Hematopoietic multipotent progenitor cell treated with erythropoietin and hydrocortisone succinate and interleukin-3 and kit ligand, for 15 days (in vitro differentiated cells): ENCODE results near the gene TMEM63A.
"Not testable (repeated sequence)": the region's sequence is repeated elsewhere in the genome, so short reads cannot be mapped to it uniquely, and the experiment has no call there.

Experiments used
- DNase-seq: peaks from one replicate; pipeline ENCODE4 v3.0.0-alpha.2; 2015; ENCODE audit warnings: low spot score

TMEM63A gene

DNA sequence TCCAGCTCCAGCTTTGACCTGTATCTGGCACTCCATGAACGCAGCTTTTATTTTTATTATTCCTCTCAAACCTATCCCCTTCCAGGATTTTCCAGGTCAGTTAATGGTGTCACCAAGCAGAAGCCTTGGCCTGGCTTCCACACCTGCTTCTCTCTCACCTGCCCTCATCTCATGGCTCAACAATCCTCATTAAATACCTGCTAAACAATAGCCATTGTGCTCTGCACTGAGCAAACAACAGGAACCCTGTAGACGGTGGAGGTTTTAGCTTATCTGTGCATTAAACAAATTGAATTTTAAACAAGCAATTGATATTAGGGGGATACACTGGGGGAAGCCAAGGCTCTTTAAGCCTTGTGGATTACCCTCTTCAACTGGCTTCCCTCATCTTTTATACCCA, 26.6 kb upstream of the TMEM63A start:
- no peak for DNase-seq

DNA sequence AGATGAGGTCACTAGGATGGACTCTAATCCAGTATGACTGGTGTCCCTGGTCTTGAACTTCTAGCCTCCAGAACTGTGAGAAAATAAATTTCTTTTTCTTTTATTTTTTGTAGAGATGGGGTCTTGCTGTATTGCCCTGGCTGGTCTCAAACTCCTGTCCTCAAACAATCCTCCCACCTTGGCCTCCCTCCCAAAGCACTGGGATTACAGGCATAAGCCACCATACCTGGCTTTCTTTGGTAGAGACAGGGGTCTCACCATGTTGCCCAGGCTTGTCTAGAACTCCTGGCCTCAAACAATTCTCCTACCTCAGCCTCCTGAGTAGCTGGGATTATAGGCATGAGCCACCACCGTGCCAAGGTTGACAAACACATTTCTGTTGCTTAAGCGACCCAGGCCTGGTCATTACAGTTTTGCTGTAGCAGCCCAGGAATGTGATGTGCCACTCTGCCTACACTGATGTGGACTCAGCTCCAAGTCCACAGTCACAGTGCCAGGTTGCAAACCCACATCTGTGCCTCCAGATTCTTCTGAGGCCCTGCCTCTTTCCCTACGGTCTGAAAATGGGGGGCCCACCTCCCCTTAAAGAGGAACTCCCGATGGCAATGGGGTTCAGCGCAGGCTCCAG, 25.9 kb upstream of the TMEM63A start:
- DNase-seq: no peak

DNA sequence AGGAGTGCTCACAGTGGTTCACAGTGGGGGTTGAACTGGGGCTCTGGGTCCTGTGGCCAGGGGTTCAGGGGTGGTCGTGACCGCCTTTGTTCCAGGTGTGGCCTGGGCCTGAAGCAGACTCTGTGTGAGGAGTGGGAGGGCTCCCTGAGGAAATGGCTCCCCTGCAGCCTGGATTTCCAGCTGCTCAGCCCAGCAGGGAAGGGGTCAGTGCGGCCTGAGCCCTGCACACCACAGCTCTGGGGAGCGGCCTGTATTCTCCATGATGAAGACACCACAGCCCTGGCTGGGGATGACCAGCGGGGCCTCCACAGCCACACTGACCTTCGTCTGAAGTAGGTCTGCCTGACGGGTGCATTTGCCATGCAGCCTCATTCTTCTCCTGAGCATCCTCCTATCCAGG, 25.2 kb upstream of the TMEM63A start:
- DNase-seq: no peak

DNA sequence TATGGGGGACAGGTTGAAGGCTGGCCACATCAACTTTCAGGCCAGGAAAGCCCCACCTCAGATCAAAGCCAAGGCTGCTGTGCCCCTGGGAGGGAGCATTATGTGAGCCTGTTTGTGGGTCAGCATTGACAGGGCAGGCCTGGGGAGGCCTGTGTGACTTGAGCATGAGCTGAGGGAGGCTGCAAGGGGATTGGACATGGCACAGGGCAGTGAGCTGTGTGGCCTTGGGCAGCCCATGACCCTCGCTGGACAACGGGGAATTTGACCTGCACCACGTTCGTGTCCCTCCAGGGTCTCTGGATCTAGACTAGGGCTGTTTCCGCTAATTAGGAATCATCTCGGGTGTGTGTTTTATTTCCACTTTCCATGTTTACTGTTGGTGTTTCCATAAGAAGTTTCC, 24.3 kb upstream of the TMEM63A start:
- DNase-seq: no peak

DNA sequence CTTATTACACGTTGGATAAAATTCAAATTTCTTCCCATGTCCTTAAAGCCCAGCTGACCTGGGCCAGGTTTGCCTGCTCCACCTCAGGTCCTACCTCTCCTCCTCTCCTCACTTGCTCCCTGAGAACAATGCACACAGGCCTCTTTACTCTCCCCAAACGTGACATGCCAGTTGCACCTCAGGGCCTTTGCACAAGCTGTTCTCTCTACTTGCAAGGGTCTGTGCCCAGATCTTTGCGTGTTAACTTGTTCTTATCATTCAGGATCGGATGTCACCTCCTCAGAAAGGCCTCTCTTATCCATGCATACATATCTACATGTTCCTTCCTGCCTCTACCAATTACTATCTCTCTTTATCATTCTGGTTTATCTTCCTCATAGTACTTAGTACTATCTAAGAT, 21.4 kb upstream of the TMEM63A start:
- DNase-seq: no peak

DNA sequence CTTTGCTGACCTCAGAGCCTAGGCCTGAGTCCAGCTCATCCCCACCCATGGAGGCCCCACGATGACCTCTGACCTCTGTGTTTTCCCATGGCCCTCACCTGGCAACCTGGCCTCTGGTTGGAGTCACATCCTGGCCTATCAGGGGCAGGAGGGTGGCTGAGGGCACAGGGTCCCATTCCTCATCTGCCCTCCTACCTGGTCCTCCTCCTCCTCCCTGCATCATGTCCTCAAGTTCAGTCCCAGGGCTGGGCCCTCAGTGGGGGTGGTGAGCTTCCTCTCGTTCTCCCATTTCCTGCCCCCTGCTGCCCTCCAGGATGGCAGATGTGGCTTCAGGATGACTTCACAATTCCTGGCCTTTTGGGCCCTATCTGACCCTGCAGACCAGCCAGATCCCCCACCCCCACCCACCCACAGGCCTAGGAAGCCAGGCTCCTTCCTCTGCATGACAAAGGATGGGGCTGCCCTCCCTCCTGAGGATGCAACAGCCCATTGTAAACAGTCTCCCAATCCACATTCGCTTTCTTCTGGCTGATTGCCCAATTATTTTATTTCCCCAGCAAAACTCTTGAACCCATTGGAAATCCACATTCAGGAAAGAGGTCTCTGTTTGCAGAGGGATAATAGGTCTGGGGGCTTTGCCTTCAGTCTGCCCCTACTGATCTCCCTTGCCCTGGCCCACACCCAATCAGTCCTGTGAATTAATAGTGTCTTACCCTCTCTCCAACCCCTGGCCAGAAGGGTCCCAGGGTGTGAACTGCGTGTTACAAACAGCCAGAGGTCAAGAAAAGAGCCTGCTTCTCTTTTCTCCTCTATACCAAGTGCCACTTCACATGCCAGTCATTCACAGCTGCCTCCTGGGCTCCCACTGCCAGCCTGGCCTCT, 17.1 kb upstream of the TMEM63A start:
- no peak for DNase-seq

DNA sequence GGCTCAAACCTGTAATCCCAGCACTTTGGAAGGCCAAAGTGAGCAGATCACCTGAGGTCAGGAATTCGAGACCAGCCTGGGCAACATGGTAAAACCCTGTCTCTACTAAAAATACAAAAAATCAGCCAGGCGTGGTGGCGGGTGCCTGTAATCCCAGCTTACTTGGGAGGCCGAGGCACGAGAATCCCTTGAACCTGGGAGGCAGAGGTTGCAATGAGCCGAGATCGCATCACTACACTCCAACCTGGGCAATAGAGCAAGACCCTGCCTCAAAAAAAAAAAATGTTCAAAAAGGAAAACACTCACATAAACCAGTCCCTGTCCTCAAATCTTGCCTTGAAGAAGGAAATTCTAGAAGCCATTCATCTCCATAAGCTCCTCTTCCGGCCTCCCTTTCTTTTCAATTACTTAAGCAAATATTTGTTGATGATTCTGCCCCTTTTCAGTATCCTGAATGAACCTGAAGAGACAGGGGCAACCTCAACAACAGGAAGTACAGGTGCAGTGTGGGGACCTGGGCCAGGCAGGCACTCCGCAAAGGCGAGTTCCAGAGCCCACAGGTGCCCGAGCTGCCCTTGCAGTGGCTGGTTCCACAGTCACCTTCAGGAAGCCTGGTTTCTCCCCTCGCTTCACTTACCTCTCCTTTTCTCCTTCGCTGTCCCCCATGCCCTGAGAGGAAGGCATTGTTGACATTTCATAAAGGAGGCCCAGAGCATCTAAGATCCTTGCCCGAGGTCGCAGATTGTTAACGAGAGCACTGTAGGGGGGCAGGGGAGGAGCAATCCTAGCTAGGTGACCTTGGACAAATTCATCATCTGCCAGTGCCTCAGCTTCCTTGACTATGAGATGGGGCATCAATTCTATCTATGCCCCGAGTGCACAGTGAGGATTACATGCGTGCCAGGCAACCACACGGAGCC, 15.7 kb upstream of the TMEM63A start:
- no peak for DNase-seq

DNA sequence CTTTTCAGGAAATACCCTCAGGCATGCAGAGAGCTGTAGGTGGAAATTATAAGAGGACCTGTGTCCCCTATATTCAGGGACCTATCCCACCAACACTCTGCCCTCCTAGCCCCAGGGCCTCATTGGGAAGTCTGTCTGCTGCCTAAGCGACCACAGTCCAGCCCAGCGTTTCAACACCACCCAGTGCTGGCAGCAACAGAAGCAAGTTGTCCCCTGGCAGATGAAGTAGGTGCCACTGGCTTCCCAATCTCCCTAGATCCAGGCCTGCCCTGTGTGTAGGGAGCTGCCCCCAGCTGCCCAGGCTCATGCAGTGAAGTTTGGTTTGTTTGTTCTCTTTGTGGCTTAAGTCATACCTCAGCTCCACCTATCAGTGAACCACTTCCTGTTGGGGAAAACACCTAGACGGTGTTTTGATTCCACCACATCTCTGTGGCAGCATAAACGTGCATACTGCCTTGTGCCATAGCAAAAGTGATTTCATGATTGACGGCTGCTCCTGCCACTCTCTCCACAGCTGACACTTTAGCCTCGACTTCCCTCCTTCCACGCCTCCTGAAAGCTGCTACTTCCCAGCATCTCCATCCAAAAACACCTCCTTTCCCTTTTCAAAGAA, 14.9 kb upstream of the TMEM63A start:
- no peak for DNase-seq

DNA sequence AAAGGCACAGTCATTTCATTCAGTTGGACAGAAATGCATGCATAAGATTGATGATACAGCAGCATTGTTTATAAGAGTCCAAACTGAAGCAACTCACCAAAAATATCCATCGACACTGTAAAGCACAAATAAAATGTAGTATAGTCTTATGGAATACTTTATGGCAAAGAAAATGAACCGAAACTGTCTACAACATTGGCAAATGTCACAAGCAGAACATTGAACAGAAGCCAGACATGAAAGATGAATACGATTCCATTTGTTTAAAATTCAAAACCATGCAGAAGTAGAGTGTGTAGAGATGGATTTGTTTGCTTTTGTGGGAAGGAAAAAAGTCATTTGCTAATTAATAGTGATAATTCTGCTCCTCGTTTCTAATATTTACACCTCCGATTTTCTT, 14.3 kb upstream of the TMEM63A start:
- no peak for DNase-seq

DNA sequence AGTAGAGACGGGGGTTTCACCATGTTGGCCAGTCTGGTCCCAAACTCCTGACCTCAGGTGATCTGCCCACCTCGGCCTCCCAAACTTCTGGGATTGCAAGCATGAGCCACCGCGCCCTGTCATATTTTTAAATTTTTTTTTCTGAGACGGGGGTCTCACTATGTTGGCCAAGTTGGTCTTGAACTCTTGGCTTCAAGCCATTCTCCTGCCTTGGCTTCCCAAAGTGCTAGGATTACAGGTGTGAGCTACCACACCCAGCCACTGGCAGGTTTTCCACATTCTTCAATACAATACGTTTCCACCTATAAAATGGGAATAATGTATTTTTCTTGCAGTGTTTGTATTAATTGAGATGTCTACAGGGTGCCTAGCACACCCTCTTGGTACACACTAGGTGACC, 10.1 kb upstream of the TMEM63A start:
- no peak for DNase-seq

DNA sequence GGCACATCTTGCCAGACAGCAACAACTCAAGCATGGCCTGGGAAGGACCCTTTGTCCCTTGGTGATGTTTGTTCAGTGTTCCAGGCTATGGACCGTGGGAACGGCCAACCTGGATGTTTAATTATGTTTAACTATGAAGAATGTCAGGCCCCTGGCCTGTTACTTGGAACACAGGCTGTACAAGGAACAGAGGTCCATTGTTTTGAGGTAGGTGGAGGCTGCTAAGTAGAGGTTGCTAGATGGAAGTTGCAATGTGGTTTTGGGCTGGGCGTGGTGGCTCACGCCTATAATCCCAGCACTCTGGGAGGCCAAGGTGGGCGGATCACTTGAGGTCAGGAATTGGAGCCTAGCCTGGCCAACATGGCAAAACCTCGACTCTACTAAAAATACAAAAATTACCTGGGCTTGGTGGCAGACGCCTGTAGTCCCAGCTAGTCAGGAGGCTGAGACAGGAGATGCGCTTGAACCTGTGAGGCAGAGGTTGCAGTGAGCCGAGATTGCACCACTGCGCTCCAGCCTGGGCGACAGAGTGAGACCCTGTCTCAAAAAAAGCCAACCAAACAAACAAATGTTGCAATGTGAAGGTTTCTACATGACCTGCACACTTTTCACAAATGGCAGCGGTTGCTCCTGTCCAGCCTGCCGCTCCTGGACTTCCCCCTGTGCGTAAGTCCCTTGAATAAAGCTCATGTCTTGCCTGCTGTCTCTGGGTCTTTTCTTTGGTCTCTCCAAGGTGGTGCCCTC, 9.2 kb upstream of the TMEM63A start:
- no peak for DNase-seq

DNA sequence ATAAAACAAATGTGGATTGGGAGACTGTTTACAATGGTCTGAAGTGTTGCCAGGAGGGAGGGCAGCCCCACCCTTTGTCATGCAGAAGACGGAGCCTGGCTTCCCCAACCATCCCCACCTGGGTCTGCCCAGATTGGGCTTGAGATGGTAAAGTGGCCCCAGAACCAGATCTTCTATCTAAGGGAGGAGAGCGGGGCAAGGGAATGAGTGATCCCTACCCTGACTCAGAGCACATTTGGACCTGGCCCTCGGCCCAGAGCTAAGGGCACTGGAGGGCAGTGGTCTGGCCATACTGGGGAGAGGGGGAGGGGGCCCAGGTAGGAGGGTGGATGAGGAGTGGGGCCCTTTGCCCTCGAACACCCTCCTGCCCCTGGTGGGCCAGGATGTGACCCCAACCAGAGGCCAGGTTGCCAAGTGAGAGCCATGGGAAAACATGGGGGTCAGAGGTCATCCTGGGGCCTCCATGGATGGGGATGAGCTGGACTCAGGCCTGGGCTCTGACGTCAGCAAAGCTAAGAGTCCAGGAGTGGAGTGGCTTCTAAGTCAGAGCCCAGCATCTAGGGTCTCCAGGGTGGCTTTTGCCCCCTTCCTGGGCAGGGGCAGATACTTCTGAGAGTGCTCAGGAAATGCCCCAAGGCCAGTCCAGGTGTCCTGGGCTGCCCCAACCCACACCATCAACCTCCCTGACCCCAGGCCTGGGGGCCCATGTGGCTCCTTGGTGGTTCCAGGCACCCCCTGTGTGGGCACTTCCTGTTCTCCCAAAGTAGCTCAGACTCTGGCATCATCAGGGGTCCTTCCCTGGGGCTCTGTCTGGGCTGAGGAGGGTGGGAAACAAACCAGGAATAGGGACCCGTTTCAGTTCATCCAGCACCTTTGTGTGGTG, 8.4 kb upstream of the TMEM63A start:
- DNase-seq: no peak

DNA sequence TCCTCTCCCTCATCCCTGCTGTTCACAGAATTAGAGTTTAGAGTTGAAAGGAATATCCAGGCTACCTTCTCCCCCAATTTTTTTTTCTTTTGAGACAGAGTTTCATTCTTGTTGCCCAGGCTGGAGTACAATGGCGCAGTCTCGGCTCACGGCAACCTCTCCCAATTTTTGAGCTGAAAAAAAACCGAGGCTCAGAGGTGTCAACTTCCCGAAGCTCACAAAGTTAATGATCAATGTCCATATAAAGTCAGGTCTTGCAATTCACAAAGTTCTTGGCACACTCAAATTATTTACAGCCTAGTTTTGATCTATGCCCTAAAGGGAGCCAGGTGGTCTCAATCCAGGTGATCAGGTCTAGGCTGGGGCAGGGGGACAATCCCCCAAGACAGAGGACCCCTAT, 7.6 kb upstream of the TMEM63A start:
- no peak for DNase-seq

DNA sequence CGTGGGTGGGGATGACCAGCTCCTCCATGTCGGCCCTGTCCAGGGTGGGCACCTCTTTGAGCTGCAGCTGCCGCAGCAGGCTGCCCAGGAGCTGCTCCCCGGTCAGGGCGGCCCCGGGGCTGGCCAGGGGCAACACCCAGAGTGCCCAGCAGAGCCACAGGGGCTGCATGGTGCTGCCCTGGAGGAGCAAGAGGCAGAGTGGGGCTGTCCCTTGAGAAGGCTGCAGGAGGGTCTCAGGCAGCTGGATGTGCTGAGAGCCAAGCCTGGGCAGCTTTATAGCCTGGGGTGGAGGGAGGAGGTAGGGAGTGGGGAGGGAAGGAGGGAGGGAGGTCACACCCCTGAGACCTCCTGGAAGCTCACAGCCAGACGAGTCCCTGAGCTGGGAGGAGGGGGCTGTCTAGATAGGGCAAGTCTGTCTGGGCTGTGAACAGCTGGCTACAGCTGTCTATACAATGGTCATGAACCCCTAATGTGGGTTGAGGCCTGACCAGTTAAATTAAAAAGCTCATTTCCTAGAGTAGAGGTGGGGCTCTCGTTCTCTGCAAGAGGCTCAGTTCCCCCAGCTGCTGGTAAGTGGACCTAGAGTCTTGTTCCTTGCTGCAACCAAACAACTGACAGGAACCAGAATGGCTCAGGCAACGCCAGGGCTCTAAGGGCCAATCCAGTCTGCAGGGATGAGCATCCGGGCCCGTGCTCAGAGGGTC, 6.9 kb upstream of the TMEM63A start, which contains the start of gene LEFTY1:
Gene LEFTY1 (minus strand): TSS at position 249 of the 704 bp plus-strand sequence. CDS start 80 bp downstream, at position 169.
- no peak for DNase-seq

DNA sequence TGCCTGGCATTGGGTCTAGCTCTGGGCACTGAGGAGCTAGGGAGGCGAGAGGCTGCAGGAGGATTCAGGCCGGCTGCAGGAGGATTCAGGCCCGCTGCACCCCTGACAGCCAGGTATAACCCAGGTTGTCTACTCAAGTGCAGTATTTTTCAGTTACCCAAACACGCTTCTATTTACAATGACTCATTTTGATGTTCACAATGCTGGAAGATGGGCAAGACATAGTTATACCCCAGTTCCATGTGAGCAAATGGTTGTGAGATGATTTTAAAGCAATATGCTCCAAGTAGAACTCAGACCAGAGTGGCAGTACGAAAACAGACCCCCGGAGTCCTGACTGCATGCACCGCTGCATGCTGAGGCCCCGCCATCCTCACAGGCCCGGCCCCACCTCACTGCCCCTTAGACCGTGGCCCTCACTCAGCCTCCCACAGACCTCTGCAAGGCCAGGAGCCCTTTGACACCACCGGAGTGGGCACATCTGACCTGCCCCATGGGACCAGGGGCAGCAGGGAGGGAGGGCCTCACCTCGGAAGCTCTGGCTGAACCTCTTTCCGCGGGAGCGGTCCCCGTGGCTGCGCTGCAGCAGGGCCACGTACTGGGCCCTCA, 6.2 kb upstream of the TMEM63A start:
- no peak for DNase-seq

DNA sequence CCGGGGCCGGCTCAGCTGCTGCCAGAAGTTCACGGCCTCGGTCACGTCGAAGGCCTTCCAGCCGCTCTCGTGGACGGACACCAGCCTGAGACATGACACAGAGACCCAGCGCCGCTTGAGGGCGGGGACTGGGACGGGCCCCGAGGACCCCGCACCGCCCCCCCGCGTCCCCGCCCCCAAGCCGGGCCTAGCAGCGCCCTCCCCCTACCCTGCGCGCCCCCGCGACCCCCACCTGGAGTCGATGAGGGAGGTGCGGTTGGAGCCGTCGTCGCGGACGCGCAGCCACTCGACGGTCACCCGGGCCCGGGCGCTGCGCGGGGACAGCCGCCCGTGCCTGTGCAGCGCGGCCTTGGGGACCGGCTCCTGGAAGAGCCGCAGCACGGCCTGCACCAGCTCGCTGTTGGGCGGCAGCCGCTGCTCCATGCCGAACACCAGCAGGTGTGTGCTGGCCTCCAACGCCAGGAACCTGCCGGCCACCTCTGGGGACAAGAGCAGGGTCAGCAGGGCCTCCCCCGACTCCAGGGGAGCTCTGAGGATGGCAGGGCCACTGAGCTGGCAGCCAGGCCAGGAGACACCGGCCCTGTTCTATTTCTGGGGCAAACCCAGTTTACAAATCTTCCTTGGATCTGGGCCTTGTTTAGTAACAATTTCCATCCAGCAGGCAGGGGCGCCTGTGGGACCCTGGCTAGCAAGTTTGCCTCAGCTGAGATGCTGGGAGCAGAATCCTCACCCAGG, 5.5 kb upstream of the TMEM63A start:
- DNase-seq: not testable (repeated sequence)

DNA sequence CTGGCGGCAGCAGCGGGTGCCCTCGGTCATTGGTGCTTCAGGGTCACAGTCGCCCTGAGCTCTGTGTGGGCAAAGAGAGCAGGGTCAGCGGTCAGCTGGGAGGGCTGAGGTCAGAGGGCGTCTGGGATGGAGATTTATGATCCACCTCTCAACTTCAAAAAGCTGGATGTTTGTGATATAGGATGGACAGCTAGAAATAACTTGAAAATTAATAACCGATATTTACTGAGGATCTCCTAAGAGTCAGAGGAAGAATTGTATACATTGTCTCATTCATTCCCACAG, 4.8 kb upstream of the TMEM63A start:
- DNase-seq: no peak

DNA sequence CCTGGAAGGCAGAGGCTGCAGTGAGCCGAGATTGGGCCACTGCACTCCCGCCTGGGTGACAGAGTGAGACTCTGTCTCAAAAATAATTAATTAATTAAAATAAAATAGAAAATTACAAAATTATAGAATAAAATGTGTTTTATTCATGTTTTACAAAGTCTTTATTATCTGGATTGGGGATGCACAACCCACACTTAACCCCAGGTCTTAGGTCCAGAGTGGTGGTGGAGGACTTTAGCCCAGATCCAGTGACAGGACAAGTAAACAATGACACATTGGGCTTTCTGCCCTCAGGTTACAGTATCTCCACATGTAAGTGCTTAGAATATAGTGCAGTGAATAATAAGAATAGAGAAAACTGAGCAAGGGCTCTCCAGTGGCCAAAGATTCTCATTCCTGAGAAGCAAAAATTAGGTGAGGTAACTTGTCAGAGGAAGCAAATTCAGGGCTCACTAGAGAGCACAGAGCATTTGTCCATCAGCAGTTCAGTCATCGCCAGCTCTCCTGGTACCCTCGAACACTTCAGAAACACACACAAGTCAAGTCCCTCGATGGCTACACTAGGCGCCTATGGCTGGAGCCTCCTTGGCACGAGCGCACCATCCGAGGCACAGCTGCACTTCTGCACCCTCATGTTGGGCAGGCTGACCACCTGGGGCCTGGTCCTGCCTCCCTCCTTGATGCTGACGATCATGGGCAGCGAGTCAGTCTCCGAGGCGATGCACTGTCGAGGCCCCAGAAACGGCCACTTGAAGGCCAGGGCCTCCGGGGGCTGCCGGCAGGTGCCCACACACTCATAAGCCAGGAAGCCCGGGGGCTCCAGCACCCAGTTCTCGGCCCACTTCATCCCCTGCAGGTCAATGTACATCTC, 4.2 kb upstream of the TMEM63A start:
- no peak for DNase-seq
